Osteoblast (primary cell): ENCODE results near the gene PWP2. TPM values are rescaled to one million over a fixed set of nuclear protein-coding genes. Genes with fewer than 3 reads are reported as not detected.
"Not testable (repeated sequence)": the region's sequence is repeated elsewhere in the genome, so short reads cannot be mapped to it uniquely, and the experiment has no call there.

ENCODE experiments used
- DNase-seq: peaks from one replicate; pipeline ENCODE4 v3.0.0; 2011; ENCODE audit warnings: low spot score, mixed read lengths; ENCODE audit not compliant: insufficient read length; ENCODE audit errors: missing footprints
- H2AFZ ChIP-seq: 2 replicates; pipeline ENCODE4 v1.6.0; 2011; ENCODE audit warnings: mild to moderate bottlenecking, low read length
- H3K27ac ChIP-seq: 2 replicates; pipeline ENCODE4 v1.5.1; 2011; ENCODE audit warnings: mild to moderate bottlenecking, low read depth, low read length, moderate library complexity
- H3K27me3 ChIP-seq: 2 replicates; pipeline ENCODE4 v1.6.0; 2012; ENCODE audit warnings: mild to moderate bottlenecking, control low read depth, inconsistent platforms, low read length, moderate library complexity; ENCODE audit not compliant: insufficient read depth
- H3K36me3 ChIP-seq: 2 replicates; pipeline ENCODE4 v1.5.1; 2011; ENCODE audit warnings: mild to moderate bottlenecking, low read length, control low read depth, moderate library complexity; ENCODE audit not compliant: insufficient read depth
- H3K4me1 ChIP-seq: 2 replicates; pipeline ENCODE4 v1.5.1; 2011; ENCODE audit warnings: mild to moderate bottlenecking, low read length, control low read depth, moderate library complexity; ENCODE audit not compliant: insufficient read depth
- H3K4me2 ChIP-seq: 2 replicates; pipeline ENCODE4 v1.6.0; 2011; ENCODE audit warnings: mild to moderate bottlenecking, low read length; ENCODE audit not compliant: insufficient read depth
- H3K4me3 ChIP-seq: fragments of 200-600 bp; sonication (generic); 3 replicates; pipeline ENCODE4 v1.5.1; 2012; ENCODE audit warnings: mild to moderate bottlenecking, low read length, inconsistent platforms; ENCODE audit not compliant: insufficient read depth
- H3K79me2 ChIP-seq: 2 replicates; pipeline ENCODE4 v1.6.0; 2012; ENCODE audit warnings: mild to moderate bottlenecking, low read length, control low read depth, inconsistent platforms; ENCODE audit not compliant: insufficient read depth
- H3K9me3 ChIP-seq: 2 replicates; pipeline ENCODE4 v1.5.1; 2011; ENCODE audit warnings: low read depth, low read length, control low read depth
- H4K20me1 ChIP-seq: 2 replicates; pipeline ENCODE4 v1.6.0; 2012; ENCODE audit warnings: mild to moderate bottlenecking, low read length, control low read depth; ENCODE audit not compliant: insufficient read depth
- total RNA-seq: library from RNA; depleted of rRNA; stranded (reverse); fragments of >200 nt; gene quantifications from 2 replicates; pipeline ENCODE4 v1.2.3, GENCODE V29; 2012
- TF ChIP-seq, protein P1 (sequence below): IDR thresholded peaks from 2 replicates; pipeline ENCODE4 v1.5.1; 2011; ENCODE audit warnings: mild to moderate bottlenecking, low read depth, low read length, moderate library complexity; ENCODE audit errors: extremely low read depth

Gene PWP2
- total RNA-seq: 2.2 and 2.7 TPM in 2 replicates

DNA sequence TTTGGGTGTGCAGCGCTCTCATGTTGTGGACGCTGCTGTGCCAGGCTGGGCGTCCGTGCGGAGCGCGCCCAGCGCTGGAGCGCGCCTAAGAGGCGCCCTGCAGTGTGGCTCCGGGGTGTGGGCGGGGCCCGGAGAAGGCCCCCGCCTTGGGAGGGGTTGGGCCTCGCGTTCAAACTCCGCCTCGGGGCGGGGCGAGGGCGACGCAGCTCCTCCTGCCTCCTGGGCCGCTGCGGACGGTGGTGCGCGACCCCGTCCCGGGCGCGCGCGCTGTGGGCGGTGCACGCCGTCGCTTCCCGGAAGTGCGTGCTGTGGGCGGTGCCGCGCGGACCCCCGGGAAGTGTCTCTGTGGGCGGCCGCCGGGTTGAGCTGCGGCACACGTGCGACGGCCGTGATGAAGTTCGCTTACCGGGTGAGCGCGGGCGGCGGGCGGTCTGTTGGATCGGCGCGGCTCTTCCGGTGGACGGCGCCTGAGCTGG, at the start of gene PWP2:
Gene PWP2 (plus strand): TSS at position 374 of the 476 bp plus-strand sequence. CDS start 18 bp downstream, at position 392.
- not testable (repeated sequence) for H2AFZ ChIP-seq, H3K79me2 ChIP-seq, H4K20me1 ChIP-seq, H3K27ac ChIP-seq, H3K4me1 ChIP-seq, H3K36me3 ChIP-seq, DNase-seq, H3K27me3 ChIP-seq, H3K9me3 ChIP-seq, H3K4me2 ChIP-seq
- H3K4me3 ChIP-seq: peak within 1 kb of the TSS; percentile 53

DNA sequence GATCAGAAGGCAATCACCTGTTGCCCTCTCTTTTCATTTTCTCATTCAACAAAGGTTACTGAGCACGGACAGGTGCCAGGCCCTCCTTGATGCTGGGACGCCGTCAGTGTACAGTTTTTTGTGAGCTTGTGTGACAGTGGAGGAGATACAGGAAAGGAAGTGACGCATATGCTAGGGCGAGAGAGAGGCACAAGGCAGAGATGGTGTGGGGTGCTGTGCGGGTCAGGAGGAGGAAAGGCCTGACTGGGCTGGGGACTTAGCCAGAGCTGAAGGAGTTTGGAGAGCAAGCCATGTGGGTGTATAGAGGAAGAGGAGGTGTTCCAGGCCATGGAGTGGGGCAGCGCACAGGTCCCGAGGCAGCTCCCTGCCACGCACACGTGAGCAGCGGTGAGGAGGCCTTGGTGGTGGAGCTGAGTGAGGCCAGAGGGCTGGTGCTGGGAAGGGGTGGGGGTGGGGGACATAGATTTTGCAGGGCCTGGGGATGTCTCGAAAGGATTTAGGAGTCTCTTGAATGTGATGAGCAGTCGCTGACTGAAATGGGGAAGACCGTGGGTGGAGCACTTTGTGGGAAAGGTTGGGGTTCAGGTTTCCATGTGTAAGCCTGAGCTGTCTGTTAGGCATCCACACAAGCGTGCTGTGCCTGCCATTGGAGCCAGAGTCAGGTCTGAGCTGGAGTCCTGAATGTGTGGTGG, 49.1 kb upstream of the PWP2 start:
- H2AFZ ChIP-seq: no peak overlapping the region
- no peak overlapping the region for H3K4me2 ChIP-seq
- H4K20me1 ChIP-seq: no peaks in the 10 kb centered on the region
- TF ChIP-seq, protein P1, sequence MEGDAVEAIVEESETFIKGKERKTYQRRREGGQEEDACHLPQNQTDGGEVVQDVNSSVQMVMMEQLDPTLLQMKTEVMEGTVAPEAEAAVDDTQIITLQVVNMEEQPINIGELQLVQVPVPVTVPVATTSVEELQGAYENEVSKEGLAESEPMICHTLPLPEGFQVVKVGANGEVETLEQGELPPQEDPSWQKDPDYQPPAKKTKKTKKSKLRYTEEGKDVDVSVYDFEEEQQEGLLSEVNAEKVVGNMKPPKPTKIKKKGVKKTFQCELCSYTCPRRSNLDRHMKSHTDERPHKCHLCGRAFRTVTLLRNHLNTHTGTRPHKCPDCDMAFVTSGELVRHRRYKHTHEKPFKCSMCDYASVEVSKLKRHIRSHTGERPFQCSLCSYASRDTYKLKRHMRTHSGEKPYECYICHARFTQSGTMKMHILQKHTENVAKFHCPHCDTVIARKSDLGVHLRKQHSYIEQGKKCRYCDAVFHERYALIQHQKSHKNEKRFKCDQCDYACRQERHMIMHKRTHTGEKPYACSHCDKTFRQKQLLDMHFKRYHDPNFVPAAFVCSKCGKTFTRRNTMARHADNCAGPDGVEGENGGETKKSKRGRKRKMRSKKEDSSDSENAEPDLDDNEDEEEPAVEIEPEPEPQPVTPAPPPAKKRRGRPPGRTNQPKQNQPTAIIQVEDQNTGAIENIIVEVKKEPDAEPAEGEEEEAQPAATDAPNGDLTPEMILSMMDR: no peak
- H3K9me3 ChIP-seq: no peaks in the 10 kb centered on the region
- H3K79me2 ChIP-seq: peaks cover 58% of the 10 kb centered on the region
- H3K27me3 ChIP-seq: no peaks in the 10 kb centered on the region
- H3K4me3 ChIP-seq: no peak overlapping the region
- DNase-seq: peak; percentile 19
- H3K4me1 ChIP-seq: peaks cover 12% of the 10 kb centered on the region
- no peak overlapping the region for H3K27ac ChIP-seq
- H3K36me3 ChIP-seq: peaks cover 45% of the 10 kb centered on the region

DNA sequence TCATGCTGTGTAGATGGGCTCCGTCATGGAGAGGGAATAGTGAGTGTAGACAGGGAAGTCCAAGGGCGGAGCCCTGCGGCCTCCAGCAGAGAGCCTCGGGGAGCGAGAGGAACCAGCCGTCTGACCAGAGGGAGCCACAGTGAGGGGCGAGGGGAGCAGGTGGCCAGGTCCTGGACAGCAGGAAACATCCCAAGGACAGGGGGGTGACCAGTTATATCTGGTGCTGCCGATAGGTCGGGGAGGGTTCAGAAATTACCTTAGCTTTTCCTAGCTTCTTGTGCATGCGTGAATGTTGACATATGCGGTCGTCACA, 48.6 kb upstream of the PWP2 start:
- Histone ChIP-seq H3K4me2 (no peak overlapping the region), H3K36me3 (peaks cover 50% of the 10 kb centered on the region), H3K4me1 (peaks cover 12% of the 10 kb centered on the region), H3K9me3 (no peaks in the 10 kb centered on the region), H3K79me2 (peaks cover 53% of the 10 kb centered on the region), H4K20me1 (no peaks in the 10 kb centered on the region), H2AFZ (no peak overlapping the region), H3K27ac (no peak overlapping the region), H3K27me3 (no peaks in the 10 kb centered on the region), H3K4me3 (no peak overlapping the region)
- DNase-seq: peak; percentile 79
- TF ChIP-seq, protein P1: no peak

DNA sequence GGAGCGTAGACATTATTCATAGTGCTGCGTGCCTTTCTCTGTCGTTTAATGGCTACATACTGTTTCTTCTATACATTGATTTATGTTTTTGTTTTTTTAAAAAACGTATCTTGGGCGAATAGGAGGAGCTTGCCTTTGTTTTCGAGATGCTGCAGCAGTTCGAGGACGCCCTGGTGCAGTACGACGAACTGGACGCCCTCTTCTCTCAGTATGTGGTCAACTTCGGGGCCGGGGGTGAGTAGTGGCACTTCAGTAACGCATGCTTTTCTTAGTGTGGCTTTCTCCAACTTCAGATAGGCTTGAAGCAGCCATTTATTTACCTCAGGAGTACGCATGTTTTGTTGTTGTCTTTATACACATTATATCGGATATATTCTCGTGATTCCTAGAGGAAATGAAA, 48.2 kb upstream of the PWP2 start:
- Histone ChIP-seq H3K79me2 (peaks cover 50% of the 10 kb centered on the region), H3K4me1 (peaks cover 12% of the 10 kb centered on the region), H3K27ac (no peak overlapping the region), H2AFZ (no peak overlapping the region), H3K4me3 (no peak overlapping the region), H3K36me3 (peaks cover 53% of the 10 kb centered on the region), H3K4me2 (no peak overlapping the region), H3K9me3 (no peaks in the 10 kb centered on the region), H3K27me3 (no peaks in the 10 kb centered on the region), H4K20me1 (no peaks in the 10 kb centered on the region)
- TF ChIP-seq, protein P1: no peak
- no peak for DNase-seq
